CD14-positive monocyte (primary cell): ENCODE data around the gene HS3ST4. TPM values are rescaled to one million over a fixed set of nuclear protein-coding genes. Genes with fewer than 3 reads are reported as not detected.
A peak's percentile ranks its signal among the peaks of the same experiment; 100 is the strongest.

ENCODE experiments used
- DNase-seq, 3 donors: peaks; one replicate each; pipeline ENCODE4 v3.0.0-alpha.2; 2011 to 2022
- H2AFZ ChIP-seq: 2 replicates; pipeline ENCODE4 v1.6.0; 2012; ENCODE audit warnings: mild to moderate bottlenecking, low read depth, low read length, inconsistent platforms; ENCODE audit not compliant: insufficient read depth, poor library complexity, severe bottlenecking
- H3K27ac ChIP-seq, 2 donors: 1 replicate in 1 of 2; 2 replicates in 1 of 2; pipeline ENCODE4 v1.5.1; 2012 to 2013; ENCODE audit warnings: low read length in 2 of 2, control low read depth in 1 of 2, inconsistent platforms in 1 of 2, low read depth in 1 of 2, mild to moderate bottlenecking in 1 of 2
- H3K27me3 ChIP-seq, 2 donors: one replicate each; pipeline versions ENCODE4 v1.6.0 to v1.6.1; 2011 to 2013; ENCODE audit warnings: low read length in 2 of 2; ENCODE audit not compliant: control insufficient read depth in 2 of 2, insufficient read depth in 2 of 2
- H3K36me3 ChIP-seq, 2 donors: replicated peaks in 1 of 2; 1 replicate in 1 of 2; 2 replicates in 1 of 2; pipeline versions ENCODE4 v1.5.1 to v1.6.1; 2012 to 2013; ENCODE audit warnings: low read length in 2 of 2, control low read depth in 1 of 2, inconsistent platforms in 1 of 2, mild to moderate bottlenecking in 1 of 2; ENCODE audit not compliant: insufficient read depth in 2 of 2, control insufficient read depth in 1 of 2
- H3K4me1 ChIP-seq, 2 donors: 1 replicate in 1 of 2; 2 replicates in 1 of 2; pipeline versions ENCODE4 v1.5.1 to v1.6.1; 2012 to 2013; ENCODE audit warnings: low read length in 2 of 2, control low read depth in 1 of 2, inconsistent platforms in 1 of 2, mild to moderate bottlenecking in 1 of 2, moderate library complexity in 1 of 2; ENCODE audit not compliant: insufficient read depth in 2 of 2, control insufficient read depth in 1 of 2
- H3K4me2 ChIP-seq: replicated peaks from 2 replicates; pipeline ENCODE3; 2012; ENCODE audit warnings: low read length, moderate library complexity, mild to moderate bottlenecking; ENCODE audit not compliant: poor library complexity, severe bottlenecking; ENCODE audit errors: extremely low read depth
- H3K4me3 ChIP-seq, 3 experiments: fragments of 200-600 bp in 1 of 3; sonication (generic) in 1 of 3; replicated peaks in 1 of 3; 1 replicate in 2 of 3; 2 replicates in 1 of 3; pipeline ENCODE4 v1.5.1; 2011 to 2013; ENCODE audit warnings: low read length in 3 of 3, mild to moderate bottlenecking in 3 of 3, control low read depth in 2 of 3, low read depth in 2 of 3, inconsistent platforms in 1 of 3, moderate library complexity in 1 of 3
- H3K79me2 ChIP-seq: 2 replicates; pipeline ENCODE4 v1.6.0; 2012; ENCODE audit warnings: mild to moderate bottlenecking, control low read depth, inconsistent platforms, low read length, moderate library complexity; ENCODE audit not compliant: insufficient read depth
- H3K9ac ChIP-seq: 2 replicates; pipeline ENCODE4 v1.6.0; 2017; ENCODE audit warnings: low read length, mild to moderate bottlenecking; ENCODE audit not compliant: insufficient read depth, poor library complexity, severe bottlenecking
- H3K9me3 ChIP-seq, 2 donors: replicated peaks in 1 of 2; 1 replicate in 1 of 2; 2 replicates in 1 of 2; pipeline versions ENCODE4 v1.5.1 to v1.6.1; 2012 to 2013; ENCODE audit warnings: low read length in 2 of 2, control low read depth in 1 of 2; ENCODE audit not compliant: control insufficient read depth in 1 of 2, insufficient read depth in 1 of 2
- H4K20me1 ChIP-seq: 2 replicates; pipeline ENCODE4 v1.6.0; 2012; ENCODE audit warnings: mild to moderate bottlenecking, low read length, control low read depth, moderate library complexity; ENCODE audit not compliant: insufficient read depth
- H3K27ac Mint-ChIP-seq, 7 donors: one replicate each; pipeline ENCODE4 v1.8.0; 2020; ENCODE audit warnings: mild to moderate bottlenecking in 7 of 7, mixed read lengths in 7 of 7, moderate library complexity in 6 of 7, inconsistent platforms in 2 of 7
- H3K27me3 Mint-ChIP-seq, 3 donors: one replicate each; pipeline ENCODE4 v1.8.0; 2021 to 2022; ENCODE audit warnings: low read depth in 3 of 3, mild to moderate bottlenecking in 3 of 3, mixed read lengths in 3 of 3, moderate library complexity in 3 of 3, inconsistent platforms in 1 of 3
- H3K36me3 Mint-ChIP-seq, 2 donors: one replicate each; pipeline ENCODE4 v1.8.0; 2020; ENCODE audit warnings: mixed read lengths in 2 of 2, inconsistent platforms in 1 of 2, mild to moderate bottlenecking in 1 of 2
- H3K4me1 Mint-ChIP-seq: one replicate; pipeline ENCODE4 v1.8.0; 2020; ENCODE audit warnings: mild to moderate bottlenecking, mixed read lengths
- H3K4me3 Mint-ChIP-seq, 2 donors: one replicate each; pipeline ENCODE4 v1.8.0; 2020; ENCODE audit warnings: mild to moderate bottlenecking in 2 of 2, mixed read lengths in 2 of 2, moderate library complexity in 1 of 2
- H3K9me3 Mint-ChIP-seq, 7 donors: one replicate each; pipeline ENCODE4 v1.8.0; 2020 to 2022; ENCODE audit warnings: mixed read lengths in 7 of 7, mild to moderate bottlenecking in 6 of 7, moderate library complexity in 6 of 7, inconsistent platforms in 2 of 7
- WGBS: methylation state at CpG from one replicate; pipeline ENCODE4 v1.1.5; 2013; ENCODE audit warnings: missing lambda C conversion rate; ENCODE audit not compliant: insufficient coverage; 5-methylcytosine and 5-hydroxymethylcytosine counted together
- intact Hi-C, 2 donors: fragments of 100-400 bp; cut with micrococcal nuclease; formaldehyde crosslinking; loops; one replicate each; pipeline versions ENCODE4 v1.15.0 to v1.15.1; 2023
- polyA plus RNA-seq, 3 donors: library from polyadenylated mRNA; depleted of rRNA in 1 of 3; unstranded in 2 of 3; stranded (reverse) in 1 of 3; fragments of 300-500 nt in 2 of 3; fragments of >200 nt in 1 of 3; fragmentation: Illumina TruSeq in 2 of 3; gene quantifications; 1 replicate in 2 of 3; 2 replicates in 1 of 3; pipeline ENCODE4 v1.2.3, GENCODE V29; 2012 to 2021
- TF ChIP-seq, protein P1 (sequence below): fragments of 200-600 bp; IDR thresholded peaks from one replicate; pipeline ENCODE4 v1.8.0; 2022; ENCODE audit warnings: antibody characterized with exemption, mild to moderate bottlenecking

HS3ST4 gene
- polyA plus RNA-seq, 3 donors: not detected

DNA sequence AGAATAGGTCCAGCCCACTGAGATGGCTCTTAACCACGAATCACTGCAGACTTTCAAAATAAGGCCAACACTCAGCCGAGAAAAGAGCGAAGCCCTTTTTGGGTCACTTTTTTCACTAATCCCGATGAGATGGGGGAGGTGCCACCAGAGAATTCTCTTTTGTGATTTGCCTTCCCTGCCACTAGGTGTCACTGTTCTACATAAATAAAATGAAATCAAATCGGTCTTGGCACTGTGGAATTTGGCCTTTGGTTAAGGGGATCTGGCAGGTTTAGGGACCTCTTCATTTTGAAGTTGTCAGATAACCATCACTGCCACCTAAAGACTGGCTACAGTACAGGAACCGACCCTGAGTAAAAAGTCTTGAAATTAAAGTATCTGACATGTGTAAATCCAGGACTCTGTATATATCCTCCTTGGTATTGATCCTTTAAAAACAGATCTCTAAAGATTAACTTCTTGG is 147.0 kb downstream of the HS3ST4 start:
- no peak overlapping the region for H3K4me3 Mint-ChIP-seq
- Histone ChIP-seq H3K9me3 (no peaks in the 10 kb centered on the region), H3K4me2 (no peak overlapping the region), H4K20me1 (no peaks in the 10 kb centered on the region), H3K4me3 (no peak overlapping the region), H2AFZ (no peak overlapping the region), H3K27me3 (peaks cover 0 to 3% of the 10 kb centered on the region in 2 donors), H3K36me3 (no peaks in the 10 kb centered on the region), H3K9ac (no peak overlapping the region), H3K27ac (no peak overlapping the region), H3K4me1 (no peaks in the 10 kb centered on the region), H3K79me2 (no peaks in the 10 kb centered on the region)
- no peaks in the 10 kb centered on the region for H3K9me3 Mint-ChIP-seq
- DNase-seq: peak in 2 of 3 donors; percentile 15 to 24
- peaks cover 0 to 8% (median 1%) of the 10 kb centered on the region in 3 donors for H3K27me3 Mint-ChIP-seq
- TF ChIP-seq, protein P1, sequence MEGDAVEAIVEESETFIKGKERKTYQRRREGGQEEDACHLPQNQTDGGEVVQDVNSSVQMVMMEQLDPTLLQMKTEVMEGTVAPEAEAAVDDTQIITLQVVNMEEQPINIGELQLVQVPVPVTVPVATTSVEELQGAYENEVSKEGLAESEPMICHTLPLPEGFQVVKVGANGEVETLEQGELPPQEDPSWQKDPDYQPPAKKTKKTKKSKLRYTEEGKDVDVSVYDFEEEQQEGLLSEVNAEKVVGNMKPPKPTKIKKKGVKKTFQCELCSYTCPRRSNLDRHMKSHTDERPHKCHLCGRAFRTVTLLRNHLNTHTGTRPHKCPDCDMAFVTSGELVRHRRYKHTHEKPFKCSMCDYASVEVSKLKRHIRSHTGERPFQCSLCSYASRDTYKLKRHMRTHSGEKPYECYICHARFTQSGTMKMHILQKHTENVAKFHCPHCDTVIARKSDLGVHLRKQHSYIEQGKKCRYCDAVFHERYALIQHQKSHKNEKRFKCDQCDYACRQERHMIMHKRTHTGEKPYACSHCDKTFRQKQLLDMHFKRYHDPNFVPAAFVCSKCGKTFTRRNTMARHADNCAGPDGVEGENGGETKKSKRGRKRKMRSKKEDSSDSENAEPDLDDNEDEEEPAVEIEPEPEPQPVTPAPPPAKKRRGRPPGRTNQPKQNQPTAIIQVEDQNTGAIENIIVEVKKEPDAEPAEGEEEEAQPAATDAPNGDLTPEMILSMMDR: peak; percentile 84
- WGBS: 0% methylated on average over 1 of the region's 6 CpGs
- no peak overlapping the region for H3K27ac Mint-ChIP-seq
- H3K36me3 Mint-ChIP-seq: no peaks in the 10 kb centered on the region
- H3K4me1 Mint-ChIP-seq: peaks cover 3% of the 10 kb centered on the region
- intact Hi-C loops: loop anchor here in 1 of 2 donors (10.0 kb wide), 1 partner anchor 1616 kb away; no protein-coding TSS in a partner anchor

DNA sequence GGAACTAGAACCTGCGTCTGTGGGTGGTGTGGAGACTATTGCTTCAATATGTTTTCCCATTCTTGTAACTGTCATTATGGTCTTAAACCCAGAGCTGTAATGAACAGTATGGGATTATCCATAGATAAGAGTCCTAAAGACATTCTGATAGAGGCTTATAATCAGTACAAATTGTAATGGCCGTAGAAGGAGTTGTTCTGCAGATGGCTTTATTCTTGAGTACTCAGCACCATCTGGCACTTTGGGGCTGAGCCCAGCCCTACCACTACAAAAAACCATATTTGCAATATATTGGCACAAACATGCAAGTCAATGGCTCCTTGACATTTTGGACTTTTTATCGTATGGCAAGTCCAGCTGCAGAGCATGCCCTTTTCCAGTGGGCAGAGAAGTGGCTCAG is 150.0 kb downstream of the HS3ST4 start:
- intact Hi-C loops: no loop called here
- H3K27me3 Mint-ChIP-seq: peaks cover 0 to 5% (median 0%) of the 10 kb centered on the region in 3 donors
- no peak overlapping the region for H3K4me2 ChIP-seq
- no peaks in the 10 kb centered on the region for H3K9me3 Mint-ChIP-seq
- no peaks in the 10 kb centered on the region for H4K20me1 ChIP-seq
- H2AFZ ChIP-seq: no peak overlapping the region
- no peaks in the 10 kb centered on the region for H3K36me3 Mint-ChIP-seq
- TF ChIP-seq, protein P1: no peak
- peaks cover 0 to 3% of the 10 kb centered on the region in 2 donors for H3K27me3 ChIP-seq
- DNase-seq: no peak
- peaks cover 3% of the 10 kb centered on the region for H3K4me1 Mint-ChIP-seq
- no peak overlapping the region for H3K9ac ChIP-seq
- H3K4me1 ChIP-seq: no peaks in the 10 kb centered on the region
- H3K36me3 ChIP-seq: no peaks in the 10 kb centered on the region
- no peaks in the 10 kb centered on the region for H3K79me2 ChIP-seq
- H3K9me3 ChIP-seq: no peaks in the 10 kb centered on the region
- no CpG with 5 or more reads among the region's 3 CpGs for WGBS
- H3K27ac Mint-ChIP-seq: no peak overlapping the region
- no peak overlapping the region for H3K27ac ChIP-seq
- no peak overlapping the region for H3K4me3 ChIP-seq
- no peak overlapping the region for H3K4me3 Mint-ChIP-seq
